Measurements from ENCODE around the gene GBA2. TPM values are rescaled to one million over a fixed set of nuclear protein-coding genes. Genes with fewer than 3 reads are reported as not detected.

The GBA2 gene
- total RNA-seq, 1 experiment from 2014 or later, result 16.9 TPM

DNA sequence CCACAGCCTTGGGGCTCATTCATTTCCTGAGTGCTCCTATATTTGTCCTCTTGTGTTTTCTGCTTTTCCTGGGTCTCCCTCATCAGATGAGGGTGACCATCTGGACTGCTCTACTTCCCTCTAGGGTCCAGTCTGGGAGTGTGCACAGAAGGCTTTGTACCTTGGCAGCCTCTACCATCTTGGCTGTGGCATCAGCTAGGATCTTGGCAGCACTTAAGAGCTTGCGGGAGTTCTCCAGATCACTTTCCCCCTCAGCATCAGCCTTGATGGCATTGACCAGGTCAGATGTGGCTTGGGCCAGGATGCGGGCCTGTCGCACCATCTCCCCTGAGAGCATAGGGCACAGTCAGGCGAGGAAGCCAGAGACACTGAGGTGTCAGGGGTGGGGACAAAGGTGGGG lies 32.8 kb downstream of the GBA2 start:
- DNase-seq (ENCODE audit: low spot score), result no peak

DNA sequence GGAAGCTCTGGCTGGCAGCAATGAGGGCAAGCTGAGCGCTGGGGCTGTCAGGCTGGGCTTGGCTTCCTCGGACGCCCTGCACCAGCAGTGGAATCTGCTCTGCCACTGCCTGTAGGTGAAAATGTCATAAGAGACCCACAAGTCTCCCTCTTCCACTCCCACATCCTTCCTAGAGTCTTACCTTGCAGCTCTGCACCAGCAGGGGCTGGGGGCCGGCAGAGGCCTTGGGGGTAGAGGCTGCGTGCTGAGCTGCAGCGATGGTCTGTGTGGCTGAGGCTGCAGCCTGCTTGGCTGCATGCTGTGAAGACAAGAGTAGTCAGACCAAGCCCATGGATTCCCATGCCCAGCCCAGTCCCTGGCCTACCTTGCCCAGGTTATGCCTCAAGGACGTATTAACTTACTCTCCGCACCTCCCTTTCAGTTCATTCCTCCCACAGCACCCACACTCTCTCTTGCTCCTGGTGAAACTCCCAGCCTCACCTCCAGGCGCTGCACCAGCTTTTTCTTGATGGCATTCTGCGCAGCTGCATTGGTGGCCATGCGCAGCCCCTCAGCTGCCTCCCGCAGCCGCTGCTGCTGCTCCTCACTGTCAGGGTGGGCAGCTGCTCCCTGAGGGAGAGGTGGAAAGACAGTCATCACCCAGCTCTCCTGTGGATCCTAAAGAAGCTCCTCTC lies 34.3 kb downstream of the GBA2 start:
- DNase-seq (ENCODE audit: low spot score), result no peak

- no peak for DNase-seq (ENCODE audit: low spot score)
These were observed 34.9 kb downstream of the GBA2 start for GRCh38 chr9:35714123-35714522.

- DNase-seq (ENCODE audit: low spot score), result no peak
These were observed 35.5 kb downstream of the GBA2 start for GRCh38 chr9:35713578-35713977.

- DNase-seq (ENCODE audit: low spot score), result no peak
These were observed 36.1 kb downstream of the GBA2 start for GRCh38 chr9:35712762-35713400.

DNA sequence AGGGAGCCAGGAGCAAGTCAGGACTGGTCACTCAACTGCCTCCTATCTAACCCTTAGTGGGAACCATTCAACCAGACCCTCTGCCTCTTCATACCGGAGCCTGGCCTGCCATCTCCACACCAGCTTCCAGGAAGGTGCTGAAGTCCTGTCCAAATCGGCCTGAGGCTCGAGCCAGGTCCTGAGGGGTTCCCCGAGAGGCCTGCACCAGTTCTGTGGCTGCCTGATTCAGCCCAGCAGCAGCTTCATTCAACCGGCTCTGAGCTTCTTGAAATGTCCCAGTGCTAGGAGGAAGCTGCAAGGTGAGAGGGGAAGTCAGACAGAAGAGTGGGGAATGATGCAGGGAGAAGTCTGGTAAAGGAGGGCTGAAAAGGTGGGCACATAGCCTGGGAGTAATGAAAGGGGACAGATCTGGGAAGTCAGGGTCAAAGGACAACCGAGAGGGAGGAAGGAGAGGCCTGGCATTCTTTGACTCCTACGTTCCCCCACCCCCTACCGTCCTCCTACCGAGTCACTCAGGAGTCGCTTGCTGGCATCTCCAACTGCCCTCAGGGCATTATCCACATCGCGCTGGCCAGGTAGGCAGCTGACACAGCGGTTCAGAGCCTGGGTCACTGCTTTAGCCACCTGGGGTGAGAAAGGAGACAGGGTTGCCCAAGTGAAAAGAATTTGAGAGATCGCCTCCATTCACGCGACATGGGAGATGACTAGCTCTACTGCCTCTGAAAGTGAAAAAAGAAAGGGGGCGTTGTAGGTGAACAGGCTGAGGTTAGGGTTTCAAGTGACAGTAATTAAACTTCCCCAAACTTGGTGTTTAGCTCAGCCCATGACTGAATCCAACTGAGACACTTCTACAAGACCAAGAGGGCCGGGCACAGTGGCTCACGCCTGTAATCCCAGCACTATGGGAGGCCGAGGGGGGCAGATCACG lies 37.3 kb downstream of the GBA2 start:
- DNase-seq (ENCODE audit: low spot score), result no peak

GRCh38 chr9:35710818-35711500 lies 38.1 kb downstream of the GBA2 start:
- DNase-seq (ENCODE audit: low spot score), result no peak

DNA sequence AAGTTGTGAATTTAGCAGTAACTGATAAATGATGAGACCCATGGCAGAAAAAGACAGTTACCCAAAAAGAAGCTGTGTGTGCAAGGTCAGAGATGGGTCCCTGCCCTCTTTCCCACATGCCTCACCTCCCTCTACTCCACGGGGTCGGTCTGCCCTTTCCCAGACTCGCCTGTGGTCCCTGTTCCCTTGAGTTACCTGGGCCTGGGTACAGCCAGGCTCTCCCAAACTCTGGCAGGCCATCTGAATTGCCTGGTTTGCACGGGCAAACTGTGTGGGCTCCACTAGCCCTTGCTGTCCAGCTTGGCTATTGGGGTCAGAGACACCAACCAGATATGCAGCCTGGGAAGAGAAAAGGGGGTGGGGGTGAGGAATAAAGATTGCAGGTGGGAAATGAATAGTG lies 40.9 kb downstream of the GBA2 start:
- no peak for DNase-seq (ENCODE audit: low spot score)

DNA sequence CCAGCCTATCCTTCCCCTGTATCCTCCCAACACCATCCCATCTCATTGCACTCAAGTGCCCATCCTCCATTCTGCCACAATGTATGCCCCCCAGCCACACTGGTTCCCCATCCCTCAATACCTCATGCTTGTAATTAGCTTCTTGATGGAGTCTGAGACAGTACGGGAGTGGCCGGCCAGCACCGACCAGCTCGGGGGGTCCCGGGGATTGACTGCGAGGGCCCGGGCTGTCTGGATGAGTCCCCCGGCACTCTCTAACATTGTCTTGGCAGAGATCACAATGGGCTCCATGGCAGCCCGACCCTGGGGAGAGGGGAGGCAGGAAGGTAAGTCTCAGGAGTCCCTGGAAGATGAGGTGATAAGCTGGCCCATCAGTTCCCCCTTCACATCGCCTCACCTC lies 42.1 kb downstream of the GBA2 start:
- DNase-seq (ENCODE audit: low spot score), result no peak

- no peak for DNase-seq (ENCODE audit: low spot score)
These were observed 43.1 kb downstream of the GBA2 start for GRCh38 chr9:35705836-35706430.

- no peak for DNase-seq (ENCODE audit: low spot score)
These were observed 43.7 kb downstream of the GBA2 start for GRCh38 chr9:35705372-35705771.

- DNase-seq (ENCODE audit: low spot score), result no peak
These were observed 44.9 kb downstream of the GBA2 start for GRCh38 chr9:35703906-35704672.

DNA sequence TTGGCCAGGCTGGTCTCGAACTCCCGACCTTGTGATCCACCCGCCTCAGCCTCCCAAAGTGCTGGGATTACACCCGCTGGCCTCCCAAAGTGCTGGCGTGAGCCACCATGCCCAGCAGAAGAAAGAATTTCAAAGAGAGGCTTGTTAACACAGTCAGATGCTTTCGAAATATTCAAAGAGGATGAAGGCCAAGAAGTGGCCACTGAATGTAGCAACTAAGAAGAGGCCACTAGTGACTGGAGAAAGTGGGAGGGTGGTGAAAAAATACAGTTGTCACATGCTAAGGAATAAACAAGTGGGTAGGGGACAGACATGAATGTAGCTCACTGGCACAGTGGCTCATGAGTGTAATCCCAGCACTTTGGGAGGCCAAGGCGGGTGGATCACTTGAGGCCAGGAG lies 46.3 kb downstream of the GBA2 start:
- DNase-seq (ENCODE audit: low spot score), result no peak

DNA sequence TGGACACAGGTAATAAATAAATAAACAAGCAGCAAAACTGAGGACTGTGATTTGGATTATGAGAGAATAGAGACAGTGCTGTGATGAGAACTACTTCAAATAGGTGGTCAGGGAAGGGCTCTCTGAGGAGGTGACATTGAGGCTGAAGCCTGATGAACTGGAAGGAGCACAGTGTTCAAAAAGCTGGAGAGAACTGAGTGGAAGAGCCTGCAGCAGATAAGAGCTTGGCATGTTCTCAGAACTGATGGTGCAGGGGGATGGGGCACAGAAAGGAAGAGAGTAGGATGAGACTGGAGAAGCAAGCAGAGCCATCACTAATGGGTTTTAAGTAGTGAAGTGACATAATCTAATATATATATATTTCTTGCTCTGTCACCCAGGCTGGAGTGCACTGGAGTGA lies 48.1 kb downstream of the GBA2 start:
- DNase-seq (ENCODE audit: low spot score), result no peak

GRCh38 chr9:35700031-35700430 lies 49.0 kb downstream of the GBA2 start:
- DNase-seq (ENCODE audit: low spot score), result no peak

DNA sequence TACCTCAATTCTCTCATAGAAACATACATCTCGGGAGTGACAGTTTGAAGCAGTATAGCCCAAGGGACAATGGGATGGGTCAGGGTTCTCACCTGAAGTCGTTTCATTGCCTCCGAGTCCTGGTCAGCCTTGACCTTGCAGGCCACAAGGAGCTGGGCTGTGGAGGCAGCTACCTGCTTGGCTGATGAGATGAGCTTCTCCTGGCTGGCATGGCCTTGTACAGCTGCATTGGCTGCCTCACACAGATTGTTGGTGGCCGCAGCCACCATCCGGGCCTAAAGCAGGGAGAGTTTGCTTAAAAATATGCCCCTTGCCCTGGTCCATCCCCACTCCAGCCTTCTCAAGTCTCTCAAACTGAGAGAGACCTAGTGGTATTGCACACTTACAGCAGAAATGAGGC lies 50.8 kb downstream of the GBA2 start:
- DNase-seq (ENCODE audit: low spot score), result no peak

DNA sequence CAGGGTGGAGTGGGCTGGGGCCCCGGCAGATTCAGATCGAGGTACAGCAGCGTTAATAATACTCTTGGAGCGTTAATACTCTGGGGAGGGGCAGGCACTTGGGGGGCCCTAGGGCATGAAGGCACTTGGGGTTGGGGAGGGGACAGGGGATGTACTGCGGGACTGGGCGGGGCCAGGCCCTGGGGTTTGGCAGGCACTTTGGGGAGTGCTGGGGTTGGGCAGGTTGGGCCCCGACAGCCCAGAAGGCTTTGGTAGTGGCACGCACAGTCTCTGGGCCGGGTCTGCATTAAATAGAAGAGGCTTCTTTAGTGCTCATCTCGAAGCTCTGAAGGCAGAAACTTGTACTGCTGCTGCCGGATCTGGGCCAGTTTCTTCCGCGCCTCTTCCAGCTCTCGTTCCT lies 51.5 kb downstream of the GBA2 start:
- DNase-seq (ENCODE audit: low spot score), result no peak

DNA sequence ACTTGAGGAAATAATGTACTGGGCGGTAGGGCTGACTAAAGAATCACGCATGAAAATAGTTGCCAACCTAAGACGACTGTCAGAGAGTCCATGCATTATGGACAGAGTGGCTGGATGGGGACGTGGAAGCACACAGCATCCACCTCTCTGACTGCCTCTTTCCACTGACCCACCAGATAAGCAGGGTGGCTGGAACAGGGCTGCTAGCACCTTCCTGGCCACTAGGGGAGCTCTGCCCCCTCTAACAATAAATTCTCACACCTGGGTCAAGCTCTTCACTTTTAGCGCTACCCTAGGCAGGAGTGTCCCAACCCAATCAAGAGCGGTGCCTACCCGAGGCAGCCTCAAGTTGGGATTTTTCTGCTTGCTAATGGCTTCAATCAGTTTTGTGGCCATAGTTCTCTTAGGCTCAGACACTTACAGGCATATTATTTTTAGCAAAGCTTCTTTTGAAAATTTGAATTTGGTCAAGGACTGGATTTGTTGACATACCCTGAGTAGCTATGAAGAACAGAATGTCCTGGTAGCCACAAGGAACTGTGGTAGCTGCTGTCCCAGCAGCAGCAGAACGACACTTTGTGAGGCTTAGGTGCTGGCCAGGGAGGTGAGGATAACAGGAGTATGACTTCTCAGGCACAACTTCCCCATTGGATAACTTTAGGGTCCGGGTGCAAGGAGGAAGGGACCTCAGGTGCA lies 52.4 kb downstream of the GBA2 start:
- DNase-seq (ENCODE audit: low spot score), result peak; percentile 39

DNA sequence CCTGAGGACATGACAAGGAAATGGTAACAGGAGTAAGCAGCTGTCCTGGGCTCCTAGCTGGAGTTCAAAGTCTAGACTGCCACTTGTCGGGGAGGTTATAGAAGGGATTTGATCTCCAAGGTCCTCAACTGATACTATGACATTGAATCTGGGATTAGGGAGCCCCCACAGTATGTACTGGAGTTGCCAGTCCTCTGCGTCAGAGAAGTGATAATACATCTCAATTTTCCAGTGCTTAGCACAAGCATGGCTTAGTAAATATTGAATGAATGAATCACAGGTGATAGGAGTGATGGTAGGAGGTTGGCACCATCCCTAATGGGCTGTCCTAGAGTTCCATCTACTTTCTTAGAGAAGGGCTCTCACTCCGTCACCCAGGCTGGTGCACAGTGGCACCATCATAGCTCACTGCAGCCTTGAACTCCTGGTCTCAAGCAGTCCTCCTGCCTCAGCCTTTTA lies 53.1 kb downstream of the GBA2 start:
- no peak for DNase-seq (ENCODE audit: low spot score)

DNA sequence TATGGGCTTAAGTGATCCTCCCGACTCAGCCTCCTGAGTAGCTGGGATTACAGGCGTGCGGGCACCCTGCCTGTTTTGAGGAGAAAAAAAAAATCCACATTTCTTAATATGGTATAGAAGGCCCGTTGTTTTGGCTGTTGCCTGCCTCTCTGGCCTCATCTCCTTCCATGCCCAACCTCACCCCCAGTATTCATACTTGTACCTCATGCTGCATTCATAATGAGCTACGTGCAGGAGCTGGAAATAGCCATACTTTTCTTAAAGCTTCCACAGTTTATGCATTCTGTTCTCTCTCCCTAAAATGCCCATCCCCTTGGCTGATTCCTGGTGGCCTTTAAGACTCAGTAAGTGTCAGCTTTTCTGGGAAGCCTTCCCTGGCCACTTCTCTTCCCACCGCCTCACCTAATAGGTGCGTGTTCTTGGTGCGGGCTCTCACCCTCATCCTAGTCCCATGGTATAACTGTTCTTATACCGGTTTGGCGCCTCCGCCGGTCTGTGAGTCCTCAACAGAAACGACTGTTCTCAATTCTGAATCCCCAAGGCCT lies 57.2 kb downstream of the GBA2 start:
- no peak for DNase-seq (ENCODE audit: low spot score)

Data from H4 (cell line).